Erythroblast (primary cell): ENCODE data around the gene STIM2.

Source experiments
- GATA1 ChIP-seq: IDR thresholded peaks from 2 replicates; pipeline ENCODE4 v1.6.1; 2011; ENCODE audit warnings: low read depth, mild to moderate bottlenecking, control low read depth, low read length, moderate library complexity
- POLR2A ChIP-seq: IDR thresholded peaks from 2 replicates; pipeline ENCODE4 v1.6.1; 2011; ENCODE audit warnings: mild to moderate bottlenecking, low read length

DNA sequence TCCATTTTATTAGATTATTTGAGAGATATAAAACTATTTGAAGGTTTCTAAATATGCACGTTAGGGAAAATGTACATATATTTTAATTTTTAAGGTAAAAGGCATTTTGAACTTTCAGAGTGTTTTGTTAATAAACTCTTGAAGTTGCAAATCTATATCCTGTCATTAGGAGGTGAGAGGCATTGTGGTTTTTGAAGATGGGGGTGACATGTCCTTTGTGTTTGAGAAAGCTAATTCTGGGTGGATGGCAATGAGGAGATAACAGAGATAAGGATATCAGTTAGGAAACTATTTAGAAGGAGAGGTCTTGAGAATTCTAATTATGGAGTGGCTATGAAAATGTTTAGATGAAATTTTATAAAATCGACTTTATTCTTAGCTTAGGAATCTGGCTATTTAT lies 6.1 kb downstream of the STIM2 start:
- TF ChIP-seq POLR2A (no peak), GATA1 (no peak)
